IMR-90 (cell line): ENCODE data around the gene DUS3L. TPM values are rescaled to one million over a fixed set of nuclear protein-coding genes. Genes with fewer than 3 reads are reported as not detected.

Source experiments
- ATAC-seq: fragments of 200-7000 bp; cut with Tn5 transposase; 2 replicates; pipeline ENCODE4 v1.9.1; 2020; ENCODE audit warnings: low read depth, mild to moderate bottlenecking, moderate library complexity
- BruUV-seq: library from RNA; stranded (reverse); fragments of 400-500 nt; replicated peaks from 2 replicates; lab custom pipeline; 2021; lab: Mats Ljungman, UMichigan
- CTCF ChIA-PET: fragments of 300-600 bp; formaldehyde crosslinking; extraction: SDS; loops from one replicate; lab custom pipeline; 2021; ENCODE audit warnings: antibody characterized with exemption; lab: Yijun Ruan, JAX
- POLR2A ChIA-PET: fragments of 300-600 bp; sonication (Branson Sonifier 250); formaldehyde crosslinking; loops from one replicate; lab custom pipeline; 2022; ENCODE audit warnings: antibody characterized with exemption; ENCODE audit not compliant: unreplicated experiment; lab: Charles Lee
- DNase-seq: peaks from one replicate; pipeline ENCODE4 v3.0.0; 2013
- H2AFZ ChIP-seq: replicated peaks from 2 replicates; pipeline ENCODE3; 2013; ENCODE audit warnings: low read length, mild to moderate bottlenecking; ENCODE audit not compliant: poor library complexity
- H2AK5ac ChIP-seq: 2 replicates; pipeline ENCODE4 v1.6.1; 2013; ENCODE audit warnings: low read depth, low read length, inconsistent platforms
- H2AK9ac ChIP-seq: replicated peaks from 2 replicates; pipeline ENCODE3; 2013; ENCODE audit warnings: mild to moderate bottlenecking, low read depth, low read length, moderate library complexity; ENCODE audit not compliant: poor library complexity
- H2BK120ac ChIP-seq: 2 replicates; pipeline ENCODE4 v1.6.1; 2013; ENCODE audit warnings: low read depth, low read length, inconsistent platforms
- H2BK15ac ChIP-seq: 3 replicates; pipeline ENCODE4 v1.6.1; 2013; ENCODE audit warnings: low read depth, low read length, inconsistent platforms
- H2BK20ac ChIP-seq: 2 replicates; pipeline ENCODE4 v1.6.1; 2013; ENCODE audit warnings: low read depth, mild to moderate bottlenecking, inconsistent platforms, low read length, moderate library complexity
- H2BK5ac ChIP-seq: 2 replicates; pipeline ENCODE4 v1.6.1; 2013; ENCODE audit warnings: mild to moderate bottlenecking, low read depth, low read length, inconsistent platforms; ENCODE audit not compliant: poor library complexity, severe bottlenecking
- H3K14ac ChIP-seq: replicated peaks from 2 replicates; pipeline ENCODE4 v1.6.1; 2013; ENCODE audit warnings: low read depth, low read length, inconsistent platforms
- H3K18ac ChIP-seq: 2 replicates; pipeline ENCODE4 v1.6.1; 2013; ENCODE audit warnings: low read depth, low read length, control low read depth
- H3K23ac ChIP-seq: 2 replicates; pipeline ENCODE4 v1.6.1; 2013; ENCODE audit warnings: low read depth, low read length, inconsistent platforms
- H3K27ac ChIP-seq: 2 replicates; pipeline ENCODE4 v1.5.1; 2013; ENCODE audit warnings: mild to moderate bottlenecking, control low read depth, low read length; ENCODE audit not compliant: insufficient read depth
- H3K27me3 ChIP-seq: 2 replicates; pipeline ENCODE4 v1.6.1; 2013; ENCODE audit warnings: low read length; ENCODE audit not compliant: control insufficient read depth, insufficient read depth
- H3K36me3 ChIP-seq: 2 replicates; pipeline ENCODE4 v1.6.1; 2013; ENCODE audit warnings: low read length, mixed read lengths; ENCODE audit not compliant: control insufficient read depth, insufficient read depth
- H3K4ac ChIP-seq: 2 replicates; pipeline ENCODE4 v1.6.1; 2013; ENCODE audit warnings: low read depth, low read length, inconsistent platforms
- H3K4me1 ChIP-seq: 2 replicates; pipeline ENCODE4 v1.6.1; 2013; ENCODE audit warnings: low read length, mixed read lengths; ENCODE audit not compliant: control insufficient read depth, insufficient read depth
- H3K4me2 ChIP-seq: 2 replicates; pipeline ENCODE4 v1.6.1; 2013; ENCODE audit warnings: low read depth, mild to moderate bottlenecking, control low read depth, low read length, moderate library complexity
- H3K4me3 ChIP-seq: 2 replicates; pipeline ENCODE4 v1.5.1; 2013; ENCODE audit warnings: low read depth, mild to moderate bottlenecking, control low read depth, low read length, moderate library complexity; ENCODE audit not compliant: insufficient read depth
- H3K56ac ChIP-seq: 2 replicates; pipeline ENCODE4 v1.6.1; 2013; ENCODE audit warnings: low read length, inconsistent platforms; ENCODE audit not compliant: insufficient read depth; ENCODE audit errors: extremely low read depth
- H3K79me1 ChIP-seq, 2 experiments: 2 replicates each; pipeline ENCODE4 v1.6.1; 2013; ENCODE audit warnings: low read length in 2 of 2, inconsistent platforms in 1 of 2, low read depth in 1 of 2
- H3K9ac ChIP-seq: 2 replicates; pipeline ENCODE4 v1.6.1; 2013; ENCODE audit warnings: low read depth, low read length, control low read depth
- H3K9me1 ChIP-seq: 2 replicates; pipeline ENCODE4 v1.6.1; 2013; ENCODE audit warnings: low read length, inconsistent platforms; ENCODE audit not compliant: insufficient read depth
- H3K9me3 ChIP-seq: 2 replicates; pipeline ENCODE4 v1.6.1; 2013; ENCODE audit warnings: low read length; ENCODE audit not compliant: control insufficient read depth, insufficient read depth
- H4K20me1 ChIP-seq: 2 replicates; pipeline ENCODE4 v1.6.1; 2013; ENCODE audit warnings: low read length, inconsistent platforms; ENCODE audit not compliant: insufficient read depth
- H4K5ac ChIP-seq: 2 replicates; pipeline ENCODE4 v1.6.1; 2013; ENCODE audit warnings: mild to moderate bottlenecking, low read depth, low read length, control low read depth
- H4K8ac ChIP-seq, 2 experiments: 2 replicates each; pipeline ENCODE4 v1.6.1; 2013; ENCODE audit warnings: low read depth in 2 of 2, low read length in 2 of 2, control low read depth in 1 of 2, inconsistent platforms in 1 of 2
- H4K91ac ChIP-seq: 2 replicates; pipeline ENCODE4 v1.6.1; 2013; ENCODE audit warnings: low read depth, low read length, inconsistent platforms; ENCODE audit not compliant: insufficient read depth
- BHLHE40 ChIP-seq: fragments of 150-350 bp; IDR thresholded peaks from 2 replicates; pipeline ENCODE4 v1.6.1; 2016; ENCODE audit warnings: mild to moderate bottlenecking, low read depth, low read length
- CEBPB ChIP-seq: IDR thresholded peaks from 2 replicates; pipeline ENCODE4 v1.6.1; 2012; ENCODE audit warnings: low read depth, low read length, improper control_type of control experiment
- CHD1 ChIP-seq: IDR thresholded peaks from 2 replicates; pipeline ENCODE4 v1.6.1; 2012; ENCODE audit warnings: low read depth, low read length, improper control_type of control experiment
- FOS ChIP-seq: fragments of 150-350 bp; IDR thresholded peaks from 2 replicates; pipeline ENCODE4 v1.6.1; 2016; ENCODE audit warnings: low read depth, low read length
- MAFK ChIP-seq: IDR thresholded peaks from 2 replicates; pipeline ENCODE4 v1.6.1; 2012; ENCODE audit warnings: low read depth, low read length, improper control_type of control experiment
- MAZ ChIP-seq: IDR thresholded peaks from 2 replicates; pipeline ENCODE4 v1.6.1; 2012; ENCODE audit warnings: low read depth, mild to moderate bottlenecking, low read length, improper control_type of control experiment, moderate library complexity, borderline replicate concordance
- MXI1 ChIP-seq: IDR thresholded peaks from 2 replicates; pipeline ENCODE4 v1.6.1; 2012; ENCODE audit warnings: low read depth, mild to moderate bottlenecking, low read length, moderate library complexity, borderline replicate concordance
- NFE2L2 ChIP-seq: fragments of 150-350 bp; IDR thresholded peaks from 2 replicates; pipeline ENCODE4 v1.6.1; 2016; ENCODE audit warnings: low read depth, mild to moderate bottlenecking, low read length
- POLR2A ChIP-seq: IDR thresholded peaks from 2 replicates; pipeline ENCODE4 v1.6.1; 2012; ENCODE audit warnings: mild to moderate bottlenecking, low read depth, low read length
- RAD21 ChIP-seq: IDR thresholded peaks from 2 replicates; pipeline ENCODE4 v1.6.1; 2012; ENCODE audit warnings: low read length, improper control_type of control experiment
- RCOR1 ChIP-seq: IDR thresholded peaks from 2 replicates; pipeline ENCODE4 v1.6.1; 2012; ENCODE audit warnings: mild to moderate bottlenecking, low read length, improper control_type of control experiment; ENCODE audit not compliant: insufficient replicate concordance
- RFX5 ChIP-seq: IDR thresholded peaks from 2 replicates; pipeline ENCODE4 v1.8.0; 2012; ENCODE audit warnings: low read depth, mild to moderate bottlenecking, low read length, moderate library complexity
- SMC3 ChIP-seq: fragments of 150-350 bp; IDR thresholded peaks from 2 replicates; pipeline ENCODE4 v1.6.1; 2016; ENCODE audit warnings: low read depth, mild to moderate bottlenecking, antibody characterized with exemption, low read length, moderate library complexity
- USF2 ChIP-seq: fragments of 150-350 bp; IDR thresholded peaks from 2 replicates; pipeline ENCODE4 v1.6.1; 2017; ENCODE audit warnings: mild to moderate bottlenecking, antibody characterized with exemption, low read length, low read depth
- dilution Hi-C: fragments of 300-500 bp; cut with HindIII; formaldehyde crosslinking; loops from one replicate; pipeline ENCODE4 v1.14.3; 2018; ENCODE audit warnings: low sequenced_read_pairs; ENCODE audit not compliant: unreplicated experiment
- in situ Hi-C: fragments of 300-500 bp; cut with MboI; formaldehyde crosslinking; loops from 3 replicates; pipeline ENCODE4 v1.14.3; 2019; ENCODE audit warnings: low sequenced_read_pairs, inconsistent platforms, mixed read lengths
- intact Hi-C: fragments of 100-400 bp; cut with micrococcal nuclease; formaldehyde crosslinking; loops from 2 replicates; pipeline ENCODE4 v1.10.0; 2022
- polyA plus RNA-seq, 3 experiments: library from polyadenylated mRNA; depleted of rRNA; stranded (reverse); fragments of >200 nt; gene quantifications; 2 replicates each; pipeline ENCODE4 v1.2.3, GENCODE V29; 2012; ENCODE audit warnings: low replicate concordance in 1 of 3
- total RNA-seq: library from RNA; depleted of rRNA; stranded (reverse); fragments of >200 nt; gene quantifications from 2 replicates; pipeline ENCODE4 v1.2.3, GENCODE V29; 2012
- TF ChIP-seq, protein P1 (sequence below): fragments of 150-350 bp; IDR thresholded peaks from 2 replicates; pipeline ENCODE4 v1.6.1; 2016; ENCODE audit warnings: low read depth, mild to moderate bottlenecking, low read length, moderate library complexity, borderline replicate concordance
- TF ChIP-seq, protein P2 (sequence below): conservative IDR thresholded peaks from 2 replicates; pipeline ENCODE4 v1.5.1; 2012; ENCODE audit warnings: mild to moderate bottlenecking, low read depth, low read length, improper control_type of control experiment

The DUS3L gene
- total and polyA plus RNA-seq, 2 of the 4 experiments (the other 2 are of a cell fraction), result 12.4 to 21.3 TPM

GRCh38 chr19:5743630-5744029, 47.3 kb downstream of the DUS3L start:
- Histone ChIP-seq H2BK20ac (no peak overlapping the region), H3K4me2 (no peak overlapping the region), H4K8ac (no peak overlapping the region), H4K91ac (no peak overlapping the region), H3K27me3 (peaks cover 10% of the 10 kb centered on the region; the same call in 1 of the 2 replicates), H3K79me1 (no peaks in the 10 kb centered on the region), H2AK9ac (no peak overlapping the region), H2BK120ac (no peak overlapping the region), H3K9me3 (no peaks in the 10 kb centered on the region), H3K4me3 (no peak overlapping the region), H4K20me1 (no peaks in the 10 kb centered on the region), H3K9me1 (peaks cover 3% of the 10 kb centered on the region; the same call in 1 of the 2 replicates), H3K56ac (no peak overlapping the region), H3K36me3 (no peaks in the 10 kb centered on the region), H3K27ac (no peak overlapping the region), H3K9ac (no peak overlapping the region), H3K4me1 (no peaks in the 10 kb centered on the region), H4K5ac (no peak overlapping the region), H3K14ac (no peak overlapping the region), H2AK5ac (no peak overlapping the region), H2BK15ac (no peak overlapping the region), H2AFZ (no peak overlapping the region), H3K18ac (no peak overlapping the region), H3K23ac (no peak overlapping the region), H3K4ac (no peak overlapping the region), H2BK5ac (no peak overlapping the region)
- in situ Hi-C loops, result no loop called here
- BruUV-seq, result no TSS peak
- no peak for DNase-seq
- ChIA-PET CTCF (no interaction called here), POLR2A (no interaction called here)
- TF ChIP-seq RFX5 (no peak), CHD1 (no peak), MAZ (no peak), RAD21 (no peak), CEBPB (no peak), RCOR1 (no peak), FOS (no peak), SMC3 (no peak), USF2 (no peak), MXI1 (no peak), NFE2L2 (no peak), MAFK (no peak), BHLHE40 (no peak), POLR2A (no peak)
- TF ChIP-seq, protein P1, sequence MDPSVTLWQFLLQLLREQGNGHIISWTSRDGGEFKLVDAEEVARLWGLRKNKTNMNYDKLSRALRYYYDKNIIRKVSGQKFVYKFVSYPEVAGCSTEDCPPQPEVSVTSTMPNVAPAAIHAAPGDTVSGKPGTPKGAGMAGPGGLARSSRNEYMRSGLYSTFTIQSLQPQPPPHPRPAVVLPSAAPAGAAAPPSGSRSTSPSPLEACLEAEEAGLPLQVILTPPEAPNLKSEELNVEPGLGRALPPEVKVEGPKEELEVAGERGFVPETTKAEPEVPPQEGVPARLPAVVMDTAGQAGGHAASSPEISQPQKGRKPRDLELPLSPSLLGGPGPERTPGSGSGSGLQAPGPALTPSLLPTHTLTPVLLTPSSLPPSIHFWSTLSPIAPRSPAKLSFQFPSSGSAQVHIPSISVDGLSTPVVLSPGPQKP, result no peak
- TF ChIP-seq, protein P2, sequence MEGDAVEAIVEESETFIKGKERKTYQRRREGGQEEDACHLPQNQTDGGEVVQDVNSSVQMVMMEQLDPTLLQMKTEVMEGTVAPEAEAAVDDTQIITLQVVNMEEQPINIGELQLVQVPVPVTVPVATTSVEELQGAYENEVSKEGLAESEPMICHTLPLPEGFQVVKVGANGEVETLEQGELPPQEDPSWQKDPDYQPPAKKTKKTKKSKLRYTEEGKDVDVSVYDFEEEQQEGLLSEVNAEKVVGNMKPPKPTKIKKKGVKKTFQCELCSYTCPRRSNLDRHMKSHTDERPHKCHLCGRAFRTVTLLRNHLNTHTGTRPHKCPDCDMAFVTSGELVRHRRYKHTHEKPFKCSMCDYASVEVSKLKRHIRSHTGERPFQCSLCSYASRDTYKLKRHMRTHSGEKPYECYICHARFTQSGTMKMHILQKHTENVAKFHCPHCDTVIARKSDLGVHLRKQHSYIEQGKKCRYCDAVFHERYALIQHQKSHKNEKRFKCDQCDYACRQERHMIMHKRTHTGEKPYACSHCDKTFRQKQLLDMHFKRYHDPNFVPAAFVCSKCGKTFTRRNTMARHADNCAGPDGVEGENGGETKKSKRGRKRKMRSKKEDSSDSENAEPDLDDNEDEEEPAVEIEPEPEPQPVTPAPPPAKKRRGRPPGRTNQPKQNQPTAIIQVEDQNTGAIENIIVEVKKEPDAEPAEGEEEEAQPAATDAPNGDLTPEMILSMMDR, result no peak
- ATAC-seq, result no peak
- dilution Hi-C loops, result no loop called here
- intact Hi-C loops, result no loop called here
